Colonic mucosa (tissue), 4 donors: Measurements from ENCODE around the gene CCDC172. TPM values are rescaled to one million over a fixed set of nuclear protein-coding genes. Genes with fewer than 3 reads are reported as not detected.

Experiments used
- DNase-seq: peaks from one replicate; pipeline ENCODE4 v3.0.0-alpha.2; 2020
- H3K27ac ChIP-seq: fragments of 200-600 bp; one replicate; pipeline ENCODE4 v1.8.0; 2021
- H3K27me3 ChIP-seq: fragments of 200-600 bp; one replicate; pipeline ENCODE4 v1.8.0; 2021
- H3K36me3 ChIP-seq: fragments of 200-600 bp; one replicate; pipeline ENCODE4 v1.8.0; 2021
- H3K4me1 ChIP-seq: fragments of 200-600 bp; one replicate; pipeline ENCODE4 v1.8.0; 2021; ENCODE audit warnings: mild to moderate bottlenecking
- H3K4me3 ChIP-seq: fragments of 200-600 bp; one replicate; pipeline ENCODE4 v1.8.0; 2021
- H3K9ac ChIP-seq, 2 donors: one replicate each; pipeline ENCODE4 v1.7.0; 2013; ENCODE audit warnings: control low read depth in 2 of 2, low read depth in 2 of 2, low read length in 2 of 2
- H3K9me3 ChIP-seq: fragments of 200-600 bp; one replicate; pipeline ENCODE4 v1.8.0; 2021
- intact Hi-C: fragments of 100-400 bp; cut with DNase I; formaldehyde crosslinking; loops from one replicate; pipeline ENCODE4 v1.14.1; 2022
- total RNA-seq, 2 donors: library from RNA; stranded (reverse); fragmentation: NEBNext Ultra II Directional in 1 of 2; extraction: Animal tissue kit (Norgen Biotek cat#: 25700) in 1 of 2; gene quantifications; one replicate each; pipeline ENCODE4 v1.2.1, GENCODE V29; 2021
- TF ChIP-seq, protein P1 (sequence below): fragments of 200-600 bp; IDR thresholded peaks from one replicate; pipeline ENCODE4 v1.8.0; 2022; ENCODE audit warnings: antibody characterized with exemption, mild to moderate bottlenecking
- donor health status: healthy.
- donor health status: DM: no; HTN: no; CAD: no.
- donor health status: DM: no; HTN: no; CAD: no.

Gene CCDC172
- total RNA-seq, 2 donors from 2014 or later = not detected

DNA sequence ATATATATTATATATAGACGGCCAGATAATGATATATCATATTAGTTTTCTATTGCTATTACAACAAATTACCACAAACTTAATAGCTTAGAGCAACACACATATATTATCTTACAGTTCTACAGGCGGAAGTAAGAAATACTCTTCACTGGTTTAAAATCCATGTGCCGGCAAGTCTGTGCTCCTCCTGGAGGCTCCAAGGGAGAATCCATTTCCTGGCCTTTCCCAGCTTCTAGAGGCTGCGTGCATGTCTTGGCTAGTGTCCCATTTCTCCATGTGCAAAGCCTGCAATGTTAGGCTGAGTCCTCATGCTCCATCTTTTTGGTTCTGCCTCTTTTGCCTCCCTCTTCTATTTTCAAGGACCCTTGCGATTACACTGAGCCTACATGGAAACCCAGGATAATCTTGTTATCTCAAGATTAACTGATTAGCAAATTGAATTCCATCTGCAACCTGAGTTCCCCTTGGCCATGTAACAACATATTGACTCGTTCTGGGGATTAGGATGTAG, 79.5 kb downstream of the CCDC172 start:
- Histone ChIP-seq H3K9me3 (no peaks in the 10 kb centered on the region), H3K4me3 (no peak overlapping the region), H3K36me3 (no peaks in the 10 kb centered on the region), H3K9ac (no peak overlapping the region), H3K4me1 (no peaks in the 10 kb centered on the region), H3K27me3 (no peaks in the 10 kb centered on the region), H3K27ac (no peak overlapping the region)
- TF ChIP-seq, protein P1, sequence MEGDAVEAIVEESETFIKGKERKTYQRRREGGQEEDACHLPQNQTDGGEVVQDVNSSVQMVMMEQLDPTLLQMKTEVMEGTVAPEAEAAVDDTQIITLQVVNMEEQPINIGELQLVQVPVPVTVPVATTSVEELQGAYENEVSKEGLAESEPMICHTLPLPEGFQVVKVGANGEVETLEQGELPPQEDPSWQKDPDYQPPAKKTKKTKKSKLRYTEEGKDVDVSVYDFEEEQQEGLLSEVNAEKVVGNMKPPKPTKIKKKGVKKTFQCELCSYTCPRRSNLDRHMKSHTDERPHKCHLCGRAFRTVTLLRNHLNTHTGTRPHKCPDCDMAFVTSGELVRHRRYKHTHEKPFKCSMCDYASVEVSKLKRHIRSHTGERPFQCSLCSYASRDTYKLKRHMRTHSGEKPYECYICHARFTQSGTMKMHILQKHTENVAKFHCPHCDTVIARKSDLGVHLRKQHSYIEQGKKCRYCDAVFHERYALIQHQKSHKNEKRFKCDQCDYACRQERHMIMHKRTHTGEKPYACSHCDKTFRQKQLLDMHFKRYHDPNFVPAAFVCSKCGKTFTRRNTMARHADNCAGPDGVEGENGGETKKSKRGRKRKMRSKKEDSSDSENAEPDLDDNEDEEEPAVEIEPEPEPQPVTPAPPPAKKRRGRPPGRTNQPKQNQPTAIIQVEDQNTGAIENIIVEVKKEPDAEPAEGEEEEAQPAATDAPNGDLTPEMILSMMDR = no peak
- DNase-seq = no peak
- intact Hi-C loops = no loop called here

DNA sequence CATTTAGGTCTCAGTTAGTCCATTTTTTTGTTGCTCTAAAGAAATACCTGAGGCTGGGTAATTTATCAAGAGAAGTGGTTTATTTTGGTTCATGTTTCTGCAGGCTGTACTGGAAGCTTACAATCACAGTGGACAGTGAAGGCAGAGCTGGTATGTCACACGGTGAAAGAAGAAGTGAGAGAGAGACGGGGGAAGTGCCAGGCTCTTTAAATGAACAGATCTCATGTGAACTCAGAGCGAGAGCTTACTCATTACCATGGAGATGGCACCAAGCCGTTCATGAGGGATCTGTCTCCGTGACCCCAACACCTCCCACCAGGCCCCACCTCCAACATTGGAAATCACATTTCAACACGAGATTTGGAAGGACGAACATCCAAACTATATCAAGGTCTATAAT, 84.5 kb downstream of the CCDC172 start:
- no peak overlapping the region for H3K9ac ChIP-seq
- intact Hi-C loops = no loop called here

DNA sequence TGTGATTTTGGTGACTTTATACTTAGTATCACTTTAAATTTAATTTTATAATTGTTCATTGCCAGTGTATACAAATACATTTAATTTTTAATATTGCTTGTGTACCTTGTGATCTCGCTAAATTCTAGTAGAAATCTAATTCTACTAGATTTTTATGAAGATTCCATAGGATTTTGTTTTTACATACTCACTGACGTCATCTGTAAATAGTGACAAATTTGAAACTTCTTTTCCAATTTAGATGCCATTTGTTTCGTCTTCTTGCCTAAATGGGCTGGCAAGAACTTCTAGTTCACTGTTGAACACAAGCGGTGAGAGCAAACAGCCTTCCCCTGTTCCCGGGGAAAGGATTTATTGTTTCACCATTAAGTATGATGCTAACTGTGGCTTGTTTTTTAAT, 86.1 kb downstream of the CCDC172 start:
- no peaks in the 10 kb centered on the region for H3K36me3 ChIP-seq
- DNase-seq = no peak
- H3K4me3 ChIP-seq = no peak overlapping the region
- H3K4me1 ChIP-seq = no peaks in the 10 kb centered on the region
- TF ChIP-seq, protein P1 = no peak
- H3K27ac ChIP-seq = no peak overlapping the region
- no peaks in the 10 kb centered on the region for H3K27me3 ChIP-seq
- H3K9me3 ChIP-seq = no peaks in the 10 kb centered on the region
- no peak overlapping the region for H3K9ac ChIP-seq
- intact Hi-C loops = no loop called here

More for the DNA sequence above, 84.5 kb downstream of the CCDC172 start:
- Histone ChIP-seq H3K36me3 (no peaks in the 10 kb centered on the region), H3K9me3 (no peaks in the 10 kb centered on the region), H3K4me1 (no peaks in the 10 kb centered on the region), H3K4me3 (no peak overlapping the region), H3K27ac (no peak overlapping the region), H3K27me3 (no peaks in the 10 kb centered on the region)
- TF ChIP-seq, protein P1 = no peak
- DNase-seq = no peak

DNA sequence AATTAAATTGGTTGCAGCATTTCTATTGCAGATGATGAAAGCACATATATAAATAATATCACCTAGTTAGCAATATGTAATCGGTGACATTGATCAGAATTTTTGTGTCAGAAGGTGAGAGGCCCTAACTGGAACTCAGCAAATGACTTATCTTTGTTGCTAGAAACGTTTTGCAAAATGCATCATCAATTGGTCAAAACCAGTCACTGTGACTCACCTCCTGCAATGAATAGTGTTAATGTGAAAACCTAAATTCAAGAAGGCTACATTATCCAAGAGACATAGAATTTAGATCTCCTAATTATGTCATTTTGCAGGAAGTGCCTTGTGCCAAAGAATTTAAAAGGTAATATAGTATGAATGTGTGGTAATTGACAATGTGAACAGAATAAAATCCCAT, 93.6 kb downstream of the CCDC172 start:
- Histone ChIP-seq H3K27ac (no peak overlapping the region), H3K36me3 (no peaks in the 10 kb centered on the region), H3K4me3 (no peak overlapping the region), H3K9ac (no peak overlapping the region), H3K4me1 (no peaks in the 10 kb centered on the region), H3K9me3 (no peaks in the 10 kb centered on the region), H3K27me3 (no peaks in the 10 kb centered on the region)
- intact Hi-C loops = no loop called here
- DNase-seq = no peak
- TF ChIP-seq, protein P1 = no peak

DNA sequence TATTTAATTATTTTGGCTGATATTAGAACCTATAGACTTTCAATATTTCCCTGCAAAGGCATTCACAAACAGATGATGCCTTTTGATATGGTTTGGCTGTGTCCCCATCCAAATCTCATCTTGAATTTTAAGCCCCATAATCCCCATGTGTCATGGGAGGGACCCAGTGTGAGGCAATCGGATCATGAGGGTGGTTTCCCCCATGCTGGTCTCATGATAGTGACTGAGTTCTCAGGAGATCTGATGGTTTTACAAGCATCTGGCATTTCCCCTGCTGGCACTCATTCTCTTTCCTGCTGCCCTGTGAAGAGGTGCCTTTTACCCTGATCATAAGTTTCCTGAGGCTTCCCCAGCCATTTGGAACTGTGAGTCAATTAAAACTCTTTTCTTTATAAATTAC, 94.1 kb downstream of the CCDC172 start:
- Histone ChIP-seq H3K9ac (no peak overlapping the region), H3K4me1 (no peaks in the 10 kb centered on the region), H3K27me3 (no peaks in the 10 kb centered on the region), H3K4me3 (no peak overlapping the region), H3K36me3 (no peaks in the 10 kb centered on the region), H3K27ac (no peak overlapping the region), H3K9me3 (no peaks in the 10 kb centered on the region)
- TF ChIP-seq, protein P1 = no peak
- no peak for DNase-seq
- intact Hi-C loops = no loop called here
